Natural killer cell (primary cell): ENCODE results near the gene RAB15. TPM values are rescaled to one million over a fixed set of nuclear protein-coding genes. Genes with fewer than 3 reads are reported as not detected.

ENCODE experiments used
- ATAC-seq, 3 donors: fragments of 150-1000 bp in 2 of 3; fragments of 200-7000 bp in 1 of 3; cut with Tn5 transposase; 1 replicate in 1 of 3; 2 replicates in 2 of 3; pipeline ENCODE4 v1.10.0; 2021; ENCODE audit warnings: mild to moderate bottlenecking in 2 of 3, moderate library complexity in 2 of 3
- DNase-seq, 2 donors: peaks; one replicate each; pipeline versions ENCODE4 v3.0.0 to v3.0.0-alpha.2; 2013 to 2021; ENCODE audit warnings: mixed read lengths in 1 of 2
- H3K27ac ChIP-seq: one replicate; pipeline ENCODE4 v1.5.1; 2013; ENCODE audit warnings: mild to moderate bottlenecking, low read length
- H3K27me3 ChIP-seq: one replicate; pipeline ENCODE4 v1.6.1; 2013; ENCODE audit warnings: low read length; ENCODE audit not compliant: control insufficient read depth, insufficient read depth
- H3K36me3 ChIP-seq: one replicate; pipeline ENCODE4 v1.6.1; 2013; ENCODE audit warnings: low read length; ENCODE audit not compliant: control insufficient read depth, insufficient read depth
- H3K4me1 ChIP-seq: one replicate; pipeline ENCODE4 v1.6.1; 2013; ENCODE audit warnings: low read length; ENCODE audit not compliant: control insufficient read depth, insufficient read depth
- H3K4me3 ChIP-seq: one replicate; pipeline ENCODE4 v1.5.1; 2013; ENCODE audit warnings: low read length
- H3K9me3 ChIP-seq: one replicate; pipeline ENCODE4 v1.6.1; 2013; ENCODE audit warnings: low read length; ENCODE audit not compliant: control insufficient read depth, insufficient read depth
- H3K27ac Mint-ChIP-seq, 2 donors: one replicate each; pipeline ENCODE4 v1.8.0; 2022; ENCODE audit warnings: mild to moderate bottlenecking in 2 of 2, mixed read lengths in 2 of 2, moderate library complexity in 1 of 2
- H3K27me3 Mint-ChIP-seq, 2 donors: one replicate each; pipeline ENCODE4 v1.8.0; 2022; ENCODE audit warnings: low read depth in 2 of 2, mixed read lengths in 2 of 2
- H3K36me3 Mint-ChIP-seq: one replicate; pipeline ENCODE4 v1.8.0; 2022; ENCODE audit warnings: mixed read lengths
- H3K4me1 Mint-ChIP-seq, 2 donors: one replicate each; pipeline ENCODE4 v1.8.0; 2022; ENCODE audit warnings: mixed read lengths in 2 of 2
- H3K4me3 Mint-ChIP-seq: one replicate; pipeline ENCODE4 v1.8.0; 2022; ENCODE audit warnings: mild to moderate bottlenecking, moderate library complexity, mixed read lengths
- H3K9me3 Mint-ChIP-seq, 2 donors: one replicate each; pipeline ENCODE4 v1.8.0; 2022; ENCODE audit warnings: mixed read lengths in 2 of 2
- WGBS: methylation state at CpG from one replicate; pipeline ENCODE4 v1.1.7; 2013; ENCODE audit warnings: missing lambda C conversion rate; ENCODE audit not compliant: insufficient coverage; 5-methylcytosine and 5-hydroxymethylcytosine counted together
- intact Hi-C: fragments of 100-400 bp; cut with micrococcal nuclease; formaldehyde crosslinking; loops from one replicate; pipeline ENCODE4 v1.14.2; 2022
- total RNA-seq, 4 donors: library from RNA; stranded (reverse); fragments of 120-200 nt in 1 of 4; gene quantifications; one replicate each; pipeline versions ENCODE4 v1.2.3 to v1.2.4, GENCODE V29; 2013 to 2022
- TF ChIP-seq, protein P1 (sequence below): fragments of 200-600 bp; IDR thresholded peaks from one replicate; pipeline ENCODE4 v1.8.0; 2022; ENCODE audit warnings: antibody characterized with exemption

The RAB15 gene
- total RNA-seq, 3 donors from 2014 or later (not counting 1 experiment from before 2014, with no cell fraction given): 0.82 to 3.2 (median 1.7) TPM

- Mint-ChIP-seq H3K4me3 (peak overlapping the region; percentile 67), H3K27ac (peak overlapping the region in 1 of 2 donors; percentile 18), H3K27me3 (no peaks in the 10 kb centered on the region), H3K36me3 (no peaks in the 10 kb centered on the region), H3K9me3 (no peaks in the 10 kb centered on the region), H3K4me1 (peaks cover 0 to 16% of the 10 kb centered on the region in 2 donors)
- Histone ChIP-seq H3K4me3 (peak overlapping the region; percentile 42), H3K27ac (no peak overlapping the region), H3K27me3 (peaks cover 3% of the 10 kb centered on the region), H3K4me1 (peaks cover 18% of the 10 kb centered on the region), H3K9me3 (no peaks in the 10 kb centered on the region), H3K36me3 (no peaks in the 10 kb centered on the region)
- DNase-seq (no peak), ATAC-seq (no peak)
- intact Hi-C loops: no loop called here
- TF ChIP-seq, protein P1, sequence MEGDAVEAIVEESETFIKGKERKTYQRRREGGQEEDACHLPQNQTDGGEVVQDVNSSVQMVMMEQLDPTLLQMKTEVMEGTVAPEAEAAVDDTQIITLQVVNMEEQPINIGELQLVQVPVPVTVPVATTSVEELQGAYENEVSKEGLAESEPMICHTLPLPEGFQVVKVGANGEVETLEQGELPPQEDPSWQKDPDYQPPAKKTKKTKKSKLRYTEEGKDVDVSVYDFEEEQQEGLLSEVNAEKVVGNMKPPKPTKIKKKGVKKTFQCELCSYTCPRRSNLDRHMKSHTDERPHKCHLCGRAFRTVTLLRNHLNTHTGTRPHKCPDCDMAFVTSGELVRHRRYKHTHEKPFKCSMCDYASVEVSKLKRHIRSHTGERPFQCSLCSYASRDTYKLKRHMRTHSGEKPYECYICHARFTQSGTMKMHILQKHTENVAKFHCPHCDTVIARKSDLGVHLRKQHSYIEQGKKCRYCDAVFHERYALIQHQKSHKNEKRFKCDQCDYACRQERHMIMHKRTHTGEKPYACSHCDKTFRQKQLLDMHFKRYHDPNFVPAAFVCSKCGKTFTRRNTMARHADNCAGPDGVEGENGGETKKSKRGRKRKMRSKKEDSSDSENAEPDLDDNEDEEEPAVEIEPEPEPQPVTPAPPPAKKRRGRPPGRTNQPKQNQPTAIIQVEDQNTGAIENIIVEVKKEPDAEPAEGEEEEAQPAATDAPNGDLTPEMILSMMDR: no peak
- WGBS: 80% methylated on average over 8 of the region's 8 CpGs
Measured at GRCh38 chr14:64970776-64971477, 1.2 kb downstream of the RAB15 start.

GRCh38 chr14:64970041-64970440 is 2.1 kb downstream of the RAB15 start:
- Histone ChIP-seq H3K27ac (no peak overlapping the region), H3K4me3 (no peak overlapping the region), H3K9me3 (no peaks in the 10 kb centered on the region), H3K27me3 (peaks cover 3% of the 10 kb centered on the region), H3K36me3 (no peaks in the 10 kb centered on the region), H3K4me1 (peaks cover 18% of the 10 kb centered on the region)
- DNase-seq: no peak
- 57% methylated on average over 3 of the region's 3 CpGs for WGBS
- no peaks in the 10 kb centered on the region for H3K9me3 Mint-ChIP-seq
- TF ChIP-seq, protein P1: no peak
- H3K4me1 Mint-ChIP-seq: peaks cover 0 to 16% of the 10 kb centered on the region in 2 donors
- no peaks in the 10 kb centered on the region for H3K27me3 Mint-ChIP-seq
- no peaks in the 10 kb centered on the region for H3K36me3 Mint-ChIP-seq
- intact Hi-C loops: no loop called here
- no peak overlapping the region for H3K4me3 Mint-ChIP-seq
- no peak overlapping the region for H3K27ac Mint-ChIP-seq
- no peak for ATAC-seq

DNA sequence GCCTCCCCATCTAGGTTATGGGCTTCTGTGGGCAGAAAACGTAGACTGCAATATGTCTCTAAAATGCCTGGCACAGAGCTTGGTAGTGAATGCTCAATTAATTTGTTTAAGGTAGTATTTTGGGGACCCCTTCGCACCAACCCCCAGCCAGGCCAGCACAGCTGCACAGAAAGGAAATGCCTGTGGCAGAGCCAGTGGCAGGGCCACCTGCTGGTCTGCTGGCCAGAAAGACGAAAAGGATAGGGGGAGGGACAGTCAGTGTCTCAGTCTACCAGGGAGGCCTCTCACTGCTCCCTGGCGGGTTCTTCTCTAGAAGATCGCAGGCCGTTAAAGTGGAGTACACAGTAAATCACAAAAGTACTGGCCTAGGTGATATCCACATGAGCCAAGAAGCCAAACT is 3.5 kb downstream of the RAB15 start:
- ATAC-seq: no peak
- Histone ChIP-seq H3K4me1 (peaks cover 18% of the 10 kb centered on the region), H3K27ac (no peak overlapping the region), H3K27me3 (peaks cover 3% of the 10 kb centered on the region), H3K9me3 (no peaks in the 10 kb centered on the region), H3K4me3 (no peak overlapping the region), H3K36me3 (no peaks in the 10 kb centered on the region)
- H3K4me1 Mint-ChIP-seq: peaks cover 0 to 16% of the 10 kb centered on the region in 2 donors
- no peaks in the 10 kb centered on the region for H3K9me3 Mint-ChIP-seq
- H3K27ac Mint-ChIP-seq: no peak overlapping the region
- DNase-seq: no peak
- TF ChIP-seq, protein P1: no peak
- no peaks in the 10 kb centered on the region for H3K27me3 Mint-ChIP-seq
- intact Hi-C loops: no loop called here
- H3K4me3 Mint-ChIP-seq: no peak overlapping the region
- 69% methylated on average over 6 of the region's 6 CpGs for whole genome bisulfite sequencing
- H3K36me3 Mint-ChIP-seq: no peaks in the 10 kb centered on the region

- Histone ChIP-seq H3K27ac (no peak overlapping the region), H3K36me3 (no peaks in the 10 kb centered on the region), H3K27me3 (peaks cover 3% of the 10 kb centered on the region), H3K4me1 (peaks cover 18% of the 10 kb centered on the region), H3K4me3 (no peak overlapping the region), H3K9me3 (no peaks in the 10 kb centered on the region)
- ATAC-seq: no peak
- H3K9me3 Mint-ChIP-seq: no peaks in the 10 kb centered on the region
- H3K27me3 Mint-ChIP-seq: no peaks in the 10 kb centered on the region
- H3K27ac Mint-ChIP-seq: no peak overlapping the region
- DNase-seq: no peak
- TF ChIP-seq, protein P1: no peak
- no peak overlapping the region for H3K4me3 Mint-ChIP-seq
- WGBS: 94% methylated on average over 7 of the region's 7 CpGs
- H3K4me1 Mint-ChIP-seq: peaks cover 0 to 16% of the 10 kb centered on the region in 2 donors
- H3K36me3 Mint-ChIP-seq: no peaks in the 10 kb centered on the region
- intact Hi-C loops: no loop called here
Measured at GRCh38 chr14:64968167-64968566, 4.0 kb downstream of the RAB15 start.
